HG02678 (cell line): ENCODE results near the gene NXF1.
"Not testable (repeated sequence)": the region's sequence is repeated elsewhere in the genome, so short reads cannot be mapped to it uniquely, and the experiment has no call there.

Source experiments
- ATAC-seq: cut with Tn5 transposase; IDR thresholded peaks from one replicate; pipeline ENCODE4 v1.9.1; 2021; ENCODE audit warnings: mild to moderate bottlenecking, moderate library complexity; ENCODE audit not compliant: unreplicated experiment

NXF1 gene

DNA sequence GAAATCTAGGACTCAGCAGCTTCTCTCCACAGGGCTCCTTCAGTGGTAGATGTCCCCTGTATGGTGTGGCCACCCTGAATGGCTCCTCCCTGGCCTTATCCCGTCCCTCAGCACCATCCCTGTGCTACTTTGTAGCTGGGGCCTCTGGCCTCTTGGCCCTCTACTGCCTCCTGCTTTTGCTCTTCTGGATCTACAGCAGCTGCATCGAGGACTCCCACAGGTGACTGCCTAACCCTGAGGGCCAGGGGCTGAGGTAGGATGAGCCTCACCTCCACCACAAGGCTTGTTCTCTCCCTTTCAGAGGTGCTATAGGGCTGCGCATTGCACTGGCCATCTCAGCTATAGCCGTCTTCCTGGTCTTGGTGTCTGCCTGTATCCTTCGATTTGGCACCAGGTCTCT, 16.2 kb downstream of the NXF1 start:
- no peak for ATAC-seq

DNA sequence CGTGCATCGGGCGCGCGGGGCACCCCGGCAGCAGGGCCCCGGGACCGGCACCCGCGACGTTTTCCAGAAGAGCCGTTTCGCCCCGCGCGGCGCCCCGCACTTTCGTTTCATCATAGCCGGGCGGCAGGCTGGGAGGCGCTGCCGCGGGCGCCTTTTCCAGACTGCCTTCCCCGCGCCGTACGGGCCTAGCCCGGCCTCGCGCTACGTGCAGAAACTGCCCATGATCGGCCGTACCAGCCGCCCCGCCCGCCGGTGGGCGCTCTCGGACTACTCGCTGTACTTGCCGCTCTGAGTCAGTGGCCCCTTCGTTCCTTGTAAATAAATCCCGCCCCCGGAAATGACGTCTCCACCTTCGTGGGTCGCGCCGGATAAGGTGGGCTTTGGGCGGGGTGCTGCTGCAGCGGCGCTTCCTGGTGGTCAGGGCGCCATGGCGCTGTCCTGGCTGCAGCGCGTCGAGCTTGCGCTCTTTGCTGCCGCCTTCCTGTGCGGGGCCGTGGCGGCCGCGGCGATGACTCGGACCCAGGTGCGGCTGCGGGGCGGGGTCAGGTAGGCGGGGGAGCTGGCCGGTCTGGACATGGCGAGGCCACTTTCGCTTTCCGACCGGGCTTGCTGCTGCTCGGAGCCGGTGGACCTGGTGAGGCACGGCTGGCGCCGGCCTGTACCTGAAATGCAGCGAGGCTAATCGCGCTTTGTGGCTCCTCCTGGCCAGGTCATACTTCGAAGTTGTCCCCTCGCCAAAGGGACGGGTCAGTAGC, 18.1 kb downstream of the NXF1 start, which contains the start of gene TMEM179B:
Gene TMEM179B (plus strand): TSS at position 398 of the 755 bp plus-strand sequence. CDS start 30 bp downstream, at position 428.
- ATAC-seq, result peak; percentile 66

GRCh38 chr11:62786318-62787004, 18.8 kb downstream of the NXF1 start:
- ATAC-seq, result peak; percentile 70

- no peak for ATAC-seq
Measured at GRCh38 chr11:62782753-62783152, 22.5 kb downstream of the NXF1 start.

DNA sequence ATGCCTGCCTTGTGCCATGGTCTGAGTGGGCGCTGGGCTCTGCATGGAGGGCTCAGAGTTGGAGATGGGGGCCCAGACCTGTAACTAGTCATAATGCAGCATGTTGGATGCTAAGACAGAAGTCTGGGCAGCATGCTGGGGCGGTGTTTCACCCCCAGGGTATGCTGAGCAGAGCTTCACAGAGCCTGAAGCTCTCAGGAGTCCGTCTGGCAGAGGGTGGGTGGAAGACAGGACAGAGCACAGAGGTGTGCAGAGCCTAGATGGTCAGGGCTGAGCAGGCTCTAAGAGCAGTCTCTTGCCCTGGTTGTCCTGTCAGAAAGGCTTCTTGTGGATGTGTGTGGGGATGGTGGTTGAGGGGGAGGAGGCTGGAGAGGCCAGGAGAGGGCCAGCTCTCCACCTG, 26.8 kb downstream of the NXF1 start:
- no peak for ATAC-seq

DNA sequence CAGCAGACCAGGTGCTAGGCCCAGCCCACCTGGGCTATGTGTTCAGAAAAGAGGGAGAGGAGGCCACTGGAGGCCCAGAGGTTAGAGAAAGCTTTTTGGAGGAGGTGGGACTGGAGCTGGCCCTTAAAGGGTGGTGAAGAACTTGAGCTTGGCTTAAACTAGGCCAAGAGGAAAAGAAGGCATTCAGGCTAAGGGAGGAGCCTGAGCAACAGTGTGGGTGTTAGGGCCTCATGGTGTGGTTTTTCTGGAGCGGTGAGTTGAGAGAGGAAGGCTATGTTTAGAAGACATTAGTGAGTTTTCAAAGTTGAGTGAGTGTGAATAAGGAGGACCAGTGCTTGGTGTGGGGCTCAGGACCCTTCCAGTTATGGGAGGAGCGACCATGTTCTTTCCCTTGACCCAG, 27.9 kb downstream of the NXF1 start:
- ATAC-seq, result no peak

GRCh38 chr11:62775646-62776045, 29.6 kb downstream of the NXF1 start:
- no peak for ATAC-seq

- ATAC-seq, result no peak
Measured at GRCh38 chr11:62774407-62774806, 30.8 kb downstream of the NXF1 start.

- ATAC-seq, result peak; percentile 89
Measured at GRCh38 chr11:62771144-62772021, 33.9 kb downstream of the NXF1 start, which contains the start of gene TAF6L. TSS of gene TAF6L (plus strand) at chr11:62771396. CDS start at chr11:62775784, 4,388 bp downstream.

- ATAC-seq, result no peak
Measured at GRCh38 chr11:62770778-62771143, 34.5 kb downstream of the NXF1 start.

DNA sequence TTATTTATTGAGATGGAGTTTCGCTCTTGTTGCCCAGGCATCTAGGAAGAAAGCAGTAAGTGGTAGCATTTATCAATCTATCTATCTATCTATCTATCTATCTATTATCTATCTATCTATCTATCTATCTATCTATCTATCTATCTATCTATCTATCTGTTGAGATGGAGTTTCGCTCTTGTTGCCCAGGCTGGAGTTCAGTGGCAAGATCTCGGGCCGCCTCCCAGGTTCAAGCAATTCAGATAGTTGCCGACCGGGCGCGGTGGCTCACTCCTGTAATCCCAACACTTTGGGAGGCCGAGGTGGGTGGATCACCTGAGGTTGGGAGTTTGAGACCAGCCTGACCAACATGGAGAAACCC, 44.4 kb downstream of the NXF1 start:
- ATAC-seq, result not testable (repeated sequence)

DNA sequence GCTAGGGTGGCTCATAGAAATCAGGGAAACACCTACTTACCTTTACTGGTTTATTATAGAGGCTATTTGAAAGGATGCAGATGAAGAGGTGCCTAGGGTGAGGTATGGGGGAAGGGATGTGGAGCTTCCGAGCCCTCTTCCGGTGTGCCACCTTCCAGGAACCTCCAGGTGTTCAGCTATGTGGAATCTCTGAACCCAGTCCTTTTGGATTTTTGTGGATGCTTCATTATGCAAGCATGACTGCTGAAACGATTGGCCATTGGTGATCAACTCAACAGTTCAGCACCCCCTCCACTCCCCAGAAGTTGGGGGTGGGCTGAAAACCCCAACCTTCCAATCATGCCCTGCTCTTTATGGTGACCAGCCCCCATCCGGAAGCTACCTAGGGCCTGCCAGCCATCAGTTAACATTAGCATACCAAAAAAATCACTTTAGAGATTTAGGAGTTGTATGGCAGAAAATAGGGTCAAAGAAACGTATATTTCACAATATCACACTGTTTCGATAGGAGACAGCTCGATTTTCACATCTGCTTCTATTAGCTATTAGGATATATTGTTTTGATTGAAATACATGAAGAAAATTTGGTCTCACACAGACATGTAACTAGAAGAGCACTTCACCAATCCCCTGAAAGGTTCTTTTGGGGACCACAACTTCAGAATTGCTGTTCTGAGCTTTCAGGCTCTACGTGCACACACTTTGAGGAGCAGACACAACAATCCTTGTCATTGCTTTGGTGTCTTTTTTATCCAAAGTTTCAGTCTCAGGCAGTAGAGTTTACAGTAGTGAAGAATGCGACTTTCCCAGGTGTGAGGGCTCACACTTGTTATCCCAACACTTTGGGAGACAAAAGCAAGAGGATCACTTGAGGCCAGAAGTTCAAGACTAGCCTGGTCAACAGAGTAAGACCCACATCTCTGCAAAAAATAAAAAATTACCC, 47.1 kb downstream of the NXF1 start:
- ATAC-seq, result no peak

DNA sequence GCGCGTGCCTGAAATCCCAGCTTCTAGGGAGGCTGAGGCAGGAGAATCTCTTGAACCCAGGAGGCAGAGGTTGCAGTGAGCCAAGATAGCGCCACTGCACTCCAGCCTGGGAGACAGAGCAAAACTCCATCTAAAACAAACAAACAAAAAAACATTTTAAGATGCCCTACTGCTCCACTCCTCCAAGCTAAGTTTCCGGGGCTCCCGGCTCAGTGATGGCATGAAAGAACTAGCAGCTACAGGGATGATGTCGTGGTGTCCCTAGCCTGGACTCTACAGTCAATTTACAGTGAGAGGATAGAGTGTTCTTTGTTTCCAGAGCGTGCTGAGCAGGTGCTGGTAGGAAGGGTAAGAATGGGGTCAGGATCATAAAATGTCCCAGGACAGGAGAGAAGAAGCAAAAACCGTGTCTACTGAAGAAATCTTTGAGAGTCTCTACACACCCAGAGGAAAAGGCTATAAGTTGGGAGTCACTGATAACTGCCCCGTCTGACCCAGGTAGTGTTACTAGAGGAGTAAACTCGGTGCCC, 50.1 kb downstream of the NXF1 start:
- ATAC-seq, result no peak

DNA sequence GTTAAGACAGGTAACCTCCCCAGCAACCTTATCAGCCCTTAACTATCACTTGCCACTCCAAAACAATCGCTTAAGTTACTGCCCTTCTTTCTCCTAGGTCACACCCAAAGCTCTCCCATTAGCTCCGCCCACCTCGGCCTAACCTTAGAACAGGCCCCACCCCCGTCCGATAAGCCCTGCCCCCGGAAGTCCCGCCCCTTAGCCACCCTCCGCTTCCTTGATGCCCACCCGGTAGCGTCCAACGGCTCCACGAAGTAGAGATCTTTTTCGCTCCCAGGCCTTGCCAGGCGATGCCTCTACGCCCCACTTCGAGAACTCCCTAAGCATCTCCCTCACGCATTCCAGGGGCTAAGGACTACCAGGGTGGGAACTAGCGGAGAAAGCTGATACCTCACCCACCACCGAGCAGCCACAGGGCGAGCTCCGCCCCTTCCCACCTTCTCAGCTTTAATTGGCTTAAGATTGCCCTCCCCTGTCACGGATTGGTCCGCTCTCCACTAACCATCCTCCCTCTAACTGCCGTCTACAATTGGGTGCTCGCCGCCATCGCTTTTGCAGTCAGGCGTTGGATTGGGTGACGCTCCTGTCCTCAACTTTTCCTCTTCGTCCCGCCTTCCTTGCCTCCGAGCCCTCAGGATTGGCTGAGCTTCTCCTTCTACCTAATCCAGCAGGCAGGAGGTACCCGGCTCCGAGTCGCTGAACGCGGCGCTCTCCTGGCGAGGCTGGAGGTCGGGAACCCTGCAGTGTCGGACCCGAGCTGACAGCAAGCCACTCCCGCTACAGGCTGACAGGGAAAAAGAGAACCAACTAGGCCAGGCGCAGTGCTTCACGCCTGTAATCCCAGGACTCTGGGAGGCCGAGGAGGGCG, 51.3 kb downstream of the NXF1 start, which contains the start of gene ZBTB3:
Gene ZBTB3 (minus strand): TSS at position 425 of the 868 bp plus-strand sequence. CDS start 496 bp downstream, outside the sequence.
- peak; percentile 97 for ATAC-seq

DNA sequence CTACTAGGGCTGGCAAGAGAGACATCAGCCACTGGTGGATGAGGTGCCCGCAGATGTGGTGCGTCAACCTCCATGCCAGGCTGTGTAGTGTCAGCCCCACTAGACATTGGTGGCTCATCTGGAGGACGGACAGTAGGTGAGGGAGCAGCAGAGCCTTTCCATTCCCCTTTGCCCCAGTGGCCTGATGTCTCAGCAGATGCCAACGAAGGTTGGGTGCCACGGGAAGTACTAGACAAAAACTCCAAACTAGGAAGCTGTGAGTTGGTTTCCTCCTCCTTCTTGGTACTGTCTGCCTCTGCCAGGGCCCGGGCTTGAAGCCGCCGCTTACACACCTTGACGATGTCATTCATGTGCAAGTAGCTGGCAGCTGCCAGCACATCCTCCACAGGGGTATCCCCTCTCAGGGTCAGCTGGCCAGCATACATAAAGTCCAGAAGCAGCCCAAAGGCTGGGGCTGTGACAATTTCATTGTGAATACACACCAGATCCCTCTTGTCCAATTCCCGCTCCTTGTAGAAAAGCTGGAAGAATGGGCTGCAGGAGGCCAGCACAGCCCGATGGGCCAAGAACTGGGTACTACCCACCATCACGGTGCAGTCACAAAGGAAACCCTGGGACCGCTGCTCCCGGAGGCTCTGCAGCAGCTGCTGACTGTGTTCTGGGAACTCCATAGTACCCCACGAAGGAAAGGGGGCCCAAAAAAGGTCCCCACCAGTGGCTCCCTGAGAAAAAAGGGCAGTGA, 52.1 kb downstream of the NXF1 start:
- ATAC-seq, result no peak

DNA sequence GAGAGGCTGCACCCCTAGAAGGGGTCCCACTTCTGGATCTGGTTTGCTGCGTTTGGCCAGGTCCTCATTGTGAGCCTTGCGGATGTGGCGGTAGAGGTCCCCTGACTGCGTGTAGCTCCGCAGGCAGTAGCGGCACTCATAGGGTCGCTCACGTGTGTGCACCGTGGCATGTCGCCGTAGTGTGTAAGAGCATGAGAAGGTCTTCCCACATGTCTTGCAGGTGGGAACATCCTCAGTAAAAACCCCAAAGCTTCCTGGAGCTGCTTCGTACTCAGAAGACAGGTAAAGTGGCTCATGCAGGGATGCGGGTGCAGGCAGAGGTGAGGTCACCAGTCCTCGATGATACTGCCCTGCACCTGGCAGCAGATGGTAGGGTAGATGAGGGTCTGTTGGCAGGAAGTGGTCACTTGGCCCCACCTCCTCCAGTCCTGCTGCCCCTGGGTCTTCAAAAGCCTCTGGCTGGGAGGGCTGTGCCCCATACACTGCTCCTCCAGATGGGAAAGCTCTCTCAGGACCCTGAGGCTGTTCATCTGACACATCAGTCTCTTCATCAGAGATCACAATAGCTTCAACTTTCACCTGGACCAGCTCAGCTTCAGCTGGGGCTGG, 53.0 kb downstream of the NXF1 start:
- ATAC-seq, result no peak

- not testable (repeated sequence) for ATAC-seq
Measured at GRCh38 chr11:62749931-62750330, 55.3 kb downstream of the NXF1 start.
